NOMO-1 treated with dmso at 0.1 percent for 144 hours (cell line): ENCODE results near the gene SLC7A5.
"Not testable (repeated sequence)": the region's sequence is repeated elsewhere in the genome, so short reads cannot be mapped to it uniquely, and the experiment has no call there.

Experiments used
- DNase-seq: peaks from one replicate; lab custom pipeline; 2025; ENCODE audit not compliant: unreplicated experiment; lab: John Stamatoyannopoulos, UW

The SLC7A5 gene

DNA sequence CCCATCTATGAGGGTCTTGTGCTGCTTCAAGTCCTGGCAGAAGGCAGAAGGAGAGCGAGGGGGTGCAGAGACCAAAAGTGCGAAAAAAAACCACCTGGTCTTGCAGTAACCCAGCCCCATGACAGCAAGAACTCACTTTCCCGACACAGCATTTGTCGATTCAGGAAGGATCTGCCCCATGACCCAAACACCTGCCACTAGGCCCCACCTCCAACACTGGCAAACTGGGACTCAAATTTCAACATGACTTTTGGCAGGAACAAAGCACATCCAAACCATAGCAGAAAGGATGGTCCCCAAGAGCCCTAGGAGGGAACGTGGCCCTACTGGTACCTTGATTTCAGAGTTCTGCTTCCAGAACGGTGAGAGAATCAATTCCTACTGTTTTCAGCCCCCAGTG lies 68.8 kb downstream of the SLC7A5 start:
- DNase-seq, result no peak

DNA sequence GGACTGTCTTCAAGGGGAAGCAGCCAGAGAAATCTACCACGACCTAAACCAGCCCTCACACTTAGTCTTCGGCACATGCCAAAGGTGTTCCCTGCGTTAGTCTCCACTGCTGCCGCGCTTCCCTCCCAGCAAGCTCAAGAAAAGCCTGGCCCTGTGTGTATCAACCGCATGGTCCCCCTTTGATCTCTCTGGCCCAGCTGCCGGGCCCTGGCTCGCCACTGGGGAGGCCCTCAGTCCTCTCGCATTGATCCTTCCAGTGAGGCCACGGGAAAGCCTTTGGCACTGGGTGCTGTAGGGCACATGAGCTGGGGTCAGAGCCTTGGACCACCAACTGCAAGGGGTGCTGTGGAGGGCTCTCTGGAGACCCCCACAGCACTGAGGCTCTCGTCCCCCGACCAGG lies 74.0 kb downstream of the SLC7A5 start:
- DNase-seq, result no peak

DNA sequence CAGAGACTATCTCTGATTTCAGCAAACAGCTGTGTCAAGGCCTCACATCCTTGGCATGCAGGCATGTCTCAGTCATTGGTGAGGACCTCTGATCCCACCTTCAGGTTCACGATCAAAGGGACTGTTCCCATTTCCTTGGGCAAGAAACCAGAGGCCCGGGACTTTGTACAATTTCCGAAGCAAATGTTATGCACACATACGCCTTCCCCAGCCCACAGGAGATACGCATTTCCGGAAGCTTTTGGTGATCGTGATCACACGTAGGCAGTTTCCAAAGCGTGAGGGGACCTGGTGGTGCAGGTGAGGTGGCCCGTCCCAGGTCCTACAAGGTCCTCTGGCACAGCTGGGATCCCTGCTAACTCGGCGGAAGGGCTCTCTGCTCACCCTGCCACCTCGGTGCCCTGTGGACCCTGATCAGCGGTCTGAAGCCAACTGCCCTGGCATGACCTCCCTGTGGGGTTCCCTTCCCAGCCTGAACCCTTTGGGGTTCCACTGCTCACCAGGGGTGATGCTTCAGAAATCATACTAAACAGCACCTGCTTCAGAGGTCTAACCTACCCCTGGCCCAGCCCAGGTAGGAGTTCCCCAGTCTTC lies 74.7 kb downstream of the SLC7A5 start:
- DNase-seq, result no peak

DNA sequence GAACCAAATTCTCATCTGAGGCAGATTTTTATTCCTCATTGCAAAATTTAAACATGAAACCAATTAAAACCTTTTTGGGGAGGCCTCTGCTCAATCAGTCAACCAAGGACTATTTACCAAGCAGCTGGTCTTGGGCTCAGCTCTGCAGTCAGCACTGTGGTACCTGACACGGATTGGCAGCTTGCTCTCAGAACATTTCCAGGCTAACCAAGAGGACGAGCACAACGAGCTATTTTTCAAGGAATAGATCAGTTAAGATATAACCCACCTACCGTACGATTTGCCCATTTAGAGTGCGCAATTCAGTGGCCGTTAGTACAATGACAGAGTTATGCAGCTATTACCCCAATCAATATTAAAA lies 77.1 kb downstream of the SLC7A5 start:
- DNase-seq, result no peak

DNA sequence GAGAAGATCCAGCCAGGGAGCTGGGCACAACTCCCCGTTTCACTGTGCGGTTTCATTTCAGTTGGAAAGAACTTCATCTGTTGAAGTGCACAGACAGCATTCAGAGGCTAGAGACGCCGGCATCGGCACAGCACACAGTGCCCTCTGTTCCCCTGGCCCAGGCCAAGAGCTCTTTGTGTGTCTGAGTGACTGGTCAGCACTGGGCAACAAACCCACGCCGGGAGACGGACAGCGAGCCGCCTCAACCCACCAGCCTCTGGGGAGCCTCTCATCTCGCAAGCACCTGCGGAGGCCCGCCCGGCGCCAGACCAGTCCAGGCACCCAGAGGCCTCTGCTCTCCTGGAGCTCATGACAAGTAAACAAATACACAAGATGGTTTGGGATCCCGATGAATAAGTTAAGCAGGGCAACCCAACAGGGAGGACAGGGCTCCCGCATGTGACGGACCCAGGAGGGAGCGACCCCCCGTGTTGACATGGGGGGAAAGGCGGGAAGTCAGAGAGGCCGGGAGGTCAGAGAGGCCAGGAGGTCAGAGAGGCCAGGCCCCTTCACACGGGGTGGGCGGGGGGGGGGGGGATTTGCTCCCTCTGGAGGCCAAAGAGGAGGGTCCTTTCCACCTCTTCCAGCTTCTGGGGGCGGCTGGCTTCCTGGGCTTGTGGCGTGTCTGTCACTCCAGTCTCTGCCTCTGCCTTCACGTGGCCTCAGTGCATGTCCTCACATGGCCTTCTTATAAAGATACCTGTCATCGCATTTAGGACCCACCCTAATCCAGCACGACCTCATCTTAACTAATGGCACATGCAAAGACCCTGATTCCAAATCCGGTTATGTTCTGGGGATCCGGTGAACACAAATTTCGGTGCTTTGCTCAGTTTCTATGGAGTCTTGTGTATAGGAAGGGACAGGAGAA lies 77.8 kb downstream of the SLC7A5 start:
- no peak for DNase-seq

DNA sequence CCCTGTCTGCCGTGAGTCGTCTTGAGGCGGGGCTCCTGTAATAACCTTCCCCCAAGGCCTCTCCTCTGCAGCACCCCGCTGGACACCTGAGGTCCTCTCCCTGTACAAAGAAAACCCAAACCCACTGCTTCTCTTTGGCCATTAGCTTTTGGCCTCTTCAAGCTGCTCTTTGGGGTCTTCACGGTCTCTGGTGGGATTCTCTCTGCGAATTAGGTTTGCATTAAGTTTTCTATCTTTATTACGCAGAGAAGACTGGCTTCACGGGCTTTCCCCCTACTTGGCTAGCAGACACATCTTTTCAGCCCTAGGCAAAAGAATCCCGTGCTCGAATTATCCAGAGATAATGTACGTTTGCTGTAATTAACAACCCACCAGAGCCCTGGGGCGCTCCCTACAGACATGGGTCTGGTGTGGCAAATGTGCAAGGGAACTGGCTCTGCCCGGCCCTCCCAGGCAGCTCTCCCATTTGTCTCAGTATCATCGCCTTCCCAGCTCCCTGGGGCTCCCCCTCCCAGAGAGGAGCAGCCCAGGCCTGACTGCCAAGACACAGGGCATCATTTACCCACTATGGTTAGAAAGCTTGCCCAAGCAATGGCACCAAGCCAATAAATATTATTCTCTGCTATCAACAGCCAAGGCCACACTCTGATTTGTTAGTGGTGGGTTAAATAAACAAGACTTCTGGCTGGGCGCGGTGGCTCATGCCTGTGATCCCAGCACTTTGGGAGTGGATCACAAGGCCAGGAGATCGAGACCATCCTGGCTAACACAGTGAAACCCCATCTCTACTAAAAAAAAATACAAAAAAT lies 78.8 kb downstream of the SLC7A5 start:
- no peak for DNase-seq

DNA sequence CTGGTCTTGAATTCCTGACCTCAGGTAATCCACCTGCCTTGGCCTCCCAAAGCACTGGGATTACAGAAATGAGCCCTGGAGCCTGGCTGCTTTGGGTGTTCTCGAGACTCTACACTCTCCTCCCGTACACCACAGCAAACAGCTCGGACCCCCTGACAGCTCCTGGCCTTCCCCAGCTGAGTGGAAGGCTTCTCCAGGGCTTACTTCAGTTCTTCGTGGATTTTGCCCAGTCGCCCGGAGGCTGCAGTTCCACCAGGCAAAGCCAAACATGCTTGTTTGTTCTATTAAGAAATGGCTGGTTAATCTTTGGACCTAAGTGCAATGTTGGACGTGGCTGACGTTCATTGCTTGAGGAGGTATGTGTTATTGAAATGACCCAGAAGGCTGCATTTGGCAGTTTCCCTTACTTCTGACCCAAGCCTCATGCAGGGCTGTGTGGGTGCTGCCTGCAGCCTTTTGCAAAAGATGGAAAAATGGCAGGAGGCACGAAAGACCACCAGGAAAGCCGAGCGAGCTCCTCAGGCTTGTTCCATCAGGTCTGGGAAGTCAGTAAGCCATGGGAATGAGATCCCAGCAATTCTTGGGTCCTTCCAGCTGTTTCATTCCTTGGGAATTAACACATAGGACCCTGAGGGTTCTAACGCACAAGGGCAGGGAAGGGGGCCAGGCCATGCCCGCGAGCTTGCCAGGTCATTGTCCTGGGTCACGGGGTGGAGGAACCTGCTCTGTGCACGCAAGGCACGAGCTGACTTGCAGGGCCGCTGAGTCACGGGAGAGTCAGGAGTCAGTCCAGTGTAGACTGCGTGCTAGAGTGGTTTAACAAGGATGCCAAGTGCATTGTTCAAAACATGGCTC lies 79.6 kb downstream of the SLC7A5 start:
- DNase-seq, result no peak

DNA sequence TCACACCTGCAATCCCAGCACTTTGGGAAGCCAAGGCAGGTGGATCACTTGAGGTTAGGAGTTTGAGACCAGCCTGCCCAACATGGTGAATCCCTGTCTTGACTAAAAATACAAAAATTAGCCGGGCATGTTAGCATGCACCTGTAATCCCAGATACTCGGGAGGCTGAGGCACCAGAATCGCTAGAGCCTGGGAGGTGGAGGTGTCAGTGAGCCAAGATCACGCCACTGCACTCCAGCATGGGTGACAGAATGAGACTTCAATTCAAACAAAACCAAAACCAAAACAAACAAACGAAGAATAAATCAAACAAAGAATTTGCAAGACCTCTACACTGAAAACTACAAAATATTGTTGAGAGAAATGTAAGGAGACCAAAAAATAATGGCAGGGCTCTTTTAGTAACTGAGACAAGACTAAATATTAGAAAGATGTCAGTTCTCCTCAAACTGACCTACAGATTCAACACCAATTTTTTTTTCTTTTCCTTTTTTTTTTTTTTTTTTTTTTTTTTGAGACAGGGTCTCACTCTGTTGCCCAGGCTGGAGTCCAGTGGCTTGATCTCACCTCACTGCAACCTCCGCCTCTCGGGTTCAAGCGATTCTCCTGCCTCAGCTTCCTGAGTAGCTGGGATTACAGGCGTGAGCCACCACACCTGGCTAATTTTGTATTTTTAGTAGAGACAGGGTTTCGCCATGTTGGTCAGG lies 80.4 kb downstream of the SLC7A5 start:
- not testable (repeated sequence) for DNase-seq

DNA sequence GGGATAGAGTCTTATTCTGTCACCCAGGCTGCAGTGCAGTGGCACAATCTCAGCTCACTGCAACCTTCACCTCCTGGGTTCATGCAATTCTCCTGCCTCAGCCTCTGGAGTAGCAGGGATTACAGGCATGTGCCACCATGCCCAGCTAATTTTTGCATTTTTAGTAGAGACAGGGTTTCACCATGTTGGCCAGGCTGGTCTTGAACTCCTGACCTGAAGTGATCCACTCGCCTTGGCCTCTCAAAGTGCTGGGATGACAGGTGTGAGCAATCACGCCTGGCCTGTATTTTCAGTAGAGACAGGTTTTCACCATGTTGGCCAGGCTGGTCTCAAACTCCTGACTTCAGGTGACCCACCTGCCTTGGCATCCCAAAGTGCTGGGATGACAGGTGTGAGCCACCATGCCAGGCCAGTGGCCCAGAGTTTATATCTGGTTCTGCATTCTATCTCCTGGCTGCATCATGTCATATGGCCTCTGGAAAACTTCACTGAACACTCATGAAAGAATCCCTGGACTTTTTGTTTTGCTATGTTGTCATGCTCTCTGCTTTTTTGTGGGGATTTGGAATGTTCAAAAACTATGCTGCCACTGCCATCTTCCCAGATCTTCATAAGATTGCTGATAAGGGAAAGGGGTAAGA lies 81.7 kb downstream of the SLC7A5 start:
- not testable (repeated sequence) for DNase-seq

DNA sequence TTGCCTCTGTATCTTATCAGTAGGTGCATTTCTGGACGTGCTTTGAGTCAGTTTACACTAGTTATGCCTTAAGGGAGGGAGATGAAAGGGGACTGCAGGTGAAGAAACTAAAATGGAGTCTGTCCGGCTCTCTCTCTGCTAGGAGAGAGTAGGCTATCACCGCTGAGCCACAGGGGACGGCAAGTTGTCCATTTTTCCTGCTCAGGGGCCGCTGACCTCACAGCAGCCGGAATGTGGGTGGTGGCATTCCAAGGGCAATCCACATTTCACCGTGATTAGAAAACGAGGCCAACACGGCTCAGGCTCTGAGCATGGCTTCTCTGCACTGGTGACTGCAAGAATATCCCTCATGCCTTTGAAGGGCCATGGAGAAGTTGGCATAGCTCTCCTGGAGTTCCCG lies 84.5 kb downstream of the SLC7A5 start:
- DNase-seq, result no peak

DNA sequence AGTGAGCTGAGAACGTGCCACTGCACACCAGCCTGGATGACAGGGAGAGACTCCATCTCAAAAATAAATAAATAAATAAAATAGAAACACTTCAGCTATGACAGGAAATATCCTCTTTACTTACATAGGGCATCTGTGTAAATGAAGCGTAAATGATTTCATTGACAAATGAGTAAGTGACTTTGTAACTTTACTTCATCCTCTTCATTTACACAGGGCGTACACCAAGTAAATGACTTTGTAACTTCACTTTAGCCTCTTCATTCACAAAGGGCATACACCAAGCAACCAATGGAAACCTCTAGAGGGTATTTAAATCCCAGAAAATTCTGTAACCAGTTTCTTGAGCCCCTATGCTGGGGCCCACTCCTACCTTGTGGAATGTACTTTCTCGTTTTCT lies 87.3 kb downstream of the SLC7A5 start:
- no peak for DNase-seq

DNA sequence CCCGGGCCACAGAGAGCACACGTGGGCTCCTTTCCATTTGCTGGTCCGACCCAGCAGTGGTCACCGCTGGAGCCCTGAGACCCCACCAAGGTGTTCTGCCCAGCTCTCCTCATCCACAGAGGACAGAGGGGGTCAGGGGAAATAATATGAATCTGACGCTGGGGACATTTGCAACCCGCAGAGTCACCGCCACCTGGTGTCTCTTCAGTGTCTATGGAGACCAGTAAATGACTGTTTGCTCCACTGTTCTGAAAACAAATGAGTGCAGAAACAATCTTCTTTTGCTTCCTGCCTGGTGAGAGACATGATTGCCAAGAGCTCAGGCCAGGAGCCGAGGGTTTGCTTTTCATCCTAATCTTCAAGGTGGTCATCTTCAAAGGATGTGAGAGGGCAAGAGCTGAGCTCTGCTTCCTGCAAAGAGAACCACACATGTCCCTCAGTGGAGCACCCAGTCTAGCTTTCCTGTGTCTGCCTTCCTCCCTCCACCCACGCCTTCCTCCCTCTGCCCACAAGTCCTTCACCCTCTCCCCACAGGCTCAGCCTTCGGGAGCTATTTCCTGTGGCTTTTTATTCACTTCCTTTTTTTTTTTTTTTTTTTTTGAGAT lies 88.8 kb downstream of the SLC7A5 start:
- DNase-seq, result peak; percentile 86
